ENCODE data around the gene ARHGAP45. TPM values are rescaled to one million over a fixed set of nuclear protein-coding genes. Genes with fewer than 3 reads are reported as not detected.
"Not testable (repeated sequence)": the region's sequence is repeated elsewhere in the genome, so short reads cannot be mapped to it uniquely, and the experiment has no call there.

Gene ARHGAP45
- polyA plus RNA-seq, 2 of the 4 experiments (the other 2 are of a cell fraction), result 1.2 to 1.9 TPM

DNA sequence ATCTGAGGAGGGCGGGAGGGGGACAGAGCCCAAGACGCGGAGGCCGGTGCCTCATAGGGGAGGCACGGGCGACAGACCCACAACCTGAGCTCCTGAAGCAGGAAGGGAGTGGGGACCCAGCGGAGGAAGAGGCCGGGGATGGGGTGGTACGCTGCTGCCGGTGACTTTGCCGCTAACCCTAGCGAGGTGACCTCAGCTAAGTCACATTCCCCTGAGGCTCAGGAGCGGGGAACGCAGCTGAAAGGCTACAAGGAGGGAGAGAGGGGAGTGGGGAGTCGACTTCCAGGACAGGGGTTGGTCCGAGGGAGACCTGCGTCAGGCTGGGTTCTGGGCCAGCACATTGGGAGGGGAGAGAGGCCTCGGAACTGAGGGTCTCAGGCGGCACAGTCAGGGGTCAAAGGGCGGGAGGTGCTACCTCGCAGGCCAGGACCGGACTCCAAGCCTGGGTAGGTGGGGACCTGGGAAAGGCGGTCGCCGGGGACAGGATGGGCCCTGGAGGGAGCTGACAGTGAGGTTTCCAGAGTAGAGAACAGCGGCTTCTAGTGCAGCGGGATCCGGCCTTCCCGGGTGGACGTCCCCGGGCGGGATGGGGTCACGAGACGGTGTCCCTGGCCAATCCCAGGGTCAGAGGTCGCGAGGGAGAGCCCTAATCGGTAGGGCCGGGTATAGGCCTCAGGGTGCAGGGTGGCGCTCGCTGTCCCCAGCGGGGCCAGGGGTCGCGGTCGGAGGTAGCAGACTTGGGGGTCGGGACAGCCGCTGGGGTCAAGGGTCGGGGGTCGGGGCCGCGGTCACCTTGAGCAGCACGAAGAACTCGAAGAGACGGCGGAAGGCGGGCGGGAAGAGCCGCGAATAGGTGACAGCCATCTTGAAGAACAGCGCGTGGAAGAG is 46.7 kb upstream of the ARHGAP45 start:
- H3K9me3 ChIP-seq, result no peaks in the 10 kb centered on the region
- POLR2A ChIA-PET, result interaction anchor here (1.0 kb wide), 1 partner anchor 84 kb away, joined by 3 read pairs; the partner anchor contains the start of gene GPX4
- H3K4me3 ChIP-seq, result peak overlapping the region; percentile 81
- CTCF ChIA-PET, result interaction anchor here (1.1 to 1.5 kb wide), 3 partner anchors 10 to 224 kb away, joined by 3 to 4 read pairs (median 3); no protein-coding TSS in a partner anchor
- WGBS (ENCODE audit: missing lambda C conversion rate), result 4% methylated on average over 39 of the region's 60 CpGs
- FAIRE-seq (no peak), ATAC-seq (no peak), DNase-seq (ENCODE audit: low read depth in 1 of 2, low spot score in 1 of 2) (no peak)
- H3K27ac ChIP-seq, result peak overlapping the region; percentile 95 to 98
- 0 out of 2 replicates have a peak, but pooled peaks have one; percentile 20 for TF ChIP-seq KDM5A (IDR thresholded peaks at IDR 0.05)
- TF ChIP-seq, protein P1, sequence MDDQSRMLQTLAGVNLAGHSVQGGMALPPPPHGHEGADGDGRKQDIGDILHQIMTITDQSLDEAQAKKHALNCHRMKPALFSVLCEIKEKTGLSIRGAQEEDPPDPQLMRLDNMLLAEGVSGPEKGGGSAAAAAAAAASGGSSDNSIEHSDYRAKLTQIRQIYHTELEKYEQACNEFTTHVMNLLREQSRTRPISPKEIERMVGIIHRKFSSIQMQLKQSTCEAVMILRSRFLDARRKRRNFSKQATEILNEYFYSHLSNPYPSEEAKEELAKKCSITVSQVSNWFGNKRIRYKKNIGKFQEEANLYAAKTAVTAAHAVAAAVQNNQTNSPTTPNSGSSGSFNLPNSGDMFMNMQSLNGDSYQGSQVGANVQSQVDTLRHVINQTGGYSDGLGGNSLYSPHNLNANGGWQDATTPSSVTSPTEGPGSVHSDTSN (IDR thresholded peaks at IDR 0.05), result no peak
- TF ChIP-seq, protein P2, sequence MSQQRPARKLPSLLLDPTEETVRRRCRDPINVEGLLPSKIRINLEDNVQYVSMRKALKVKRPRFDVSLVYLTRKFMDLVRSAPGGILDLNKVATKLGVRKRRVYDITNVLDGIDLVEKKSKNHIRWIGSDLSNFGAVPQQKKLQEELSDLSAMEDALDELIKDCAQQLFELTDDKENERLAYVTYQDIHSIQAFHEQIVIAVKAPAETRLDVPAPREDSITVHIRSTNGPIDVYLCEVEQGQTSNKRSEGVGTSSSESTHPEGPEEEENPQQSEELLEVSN (IDR thresholded peaks at IDR 0.05; ENCODE audit: borderline replicate concordance, low read depth), result 0 out of 2 replicates have a peak, but pooled peaks have one; percentile 2
- 0 out of 2 replicates have a peak, but pooled peaks have one; percentile 25 for TF ChIP-seq PHF8 (IDR thresholded peaks at IDR 0.05; ENCODE audit: borderline replicate concordance, low read depth)
- peaks cover 38% of the 10 kb centered on the region for H3K4me1 ChIP-seq
- H3K4me2 ChIP-seq, result peak overlapping the region; percentile 92

DNA sequence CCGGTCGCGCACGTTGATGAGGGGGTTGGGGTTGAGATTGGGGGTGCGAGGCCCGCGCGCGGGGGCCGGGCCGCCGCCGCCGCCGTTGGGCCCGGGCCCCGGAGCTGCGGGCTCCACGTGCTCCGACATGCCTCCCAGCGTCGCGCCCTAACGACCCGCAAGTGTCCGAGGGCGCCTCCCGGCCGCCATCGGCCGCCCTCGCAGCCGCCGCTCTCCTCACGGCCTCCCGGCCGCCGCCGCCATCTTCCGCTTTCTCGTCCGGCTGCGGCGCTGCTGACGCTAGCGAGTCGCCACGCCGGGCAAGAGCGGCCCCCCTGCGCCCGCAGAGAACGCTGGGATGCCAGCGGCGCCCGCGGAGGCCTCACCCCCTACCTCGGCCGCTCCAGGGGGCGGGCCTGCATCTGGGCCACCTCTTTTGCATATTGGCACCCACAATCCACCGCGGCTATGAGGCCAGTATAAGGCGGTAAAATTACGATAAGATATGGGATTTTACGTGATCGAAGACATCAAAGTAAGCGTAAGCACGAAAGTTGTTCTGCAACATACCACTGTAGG is 46.0 kb upstream of the ARHGAP45 start, which contains the start of gene TMEM259:
Gene TMEM259, minus strand, starts transcription at position 256 of the 558 bp plus-strand sequence. Its CDS starts 127 bp downstream, at position 129.
- POLR2A ChIA-PET, result interaction anchor here (0.6 to 1.5 kb wide), 6 partner anchors 19 to 248 kb away, joined by 3 to 5 read pairs (median 3); partner anchors contain the start of genes ABCA7, CIRBP, GPX4 and WDR18
- no peak for FAIRE-seq

DNA sequence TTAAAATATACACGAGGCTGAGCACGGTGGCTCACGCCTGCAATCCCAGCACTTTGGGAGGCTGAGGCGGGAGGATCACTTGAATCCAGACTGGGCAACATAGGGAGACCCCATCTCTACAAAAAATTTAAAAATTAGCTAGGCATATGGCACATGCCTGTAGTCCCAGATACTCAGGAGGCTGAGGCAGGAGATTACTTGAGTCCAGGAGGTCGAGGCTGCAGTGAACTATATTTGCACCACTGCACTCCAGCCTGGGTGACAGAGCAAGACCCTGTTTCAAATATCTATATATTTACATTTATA is 43.1 kb upstream of the ARHGAP45 start:
- not testable (repeated sequence) for FAIRE-seq; ATAC-seq; H3K27ac ChIP-seq; DNase-seq (ENCODE audit: low read depth in 1 of 2, low spot score in 1 of 2); H3K4me3 ChIP-seq; H3K4me1 ChIP-seq; H3K9me3 ChIP-seq; H3K4me2 ChIP-seq
- CTCF ChIA-PET, result interaction anchor here (0.6 to 1.2 kb wide), 3 partner anchors 17 to 217 kb away, joined by 3 to 4 read pairs (median 3); no protein-coding TSS in a partner anchor
- POLR2A ChIA-PET, result interaction anchor here (0.7 kb wide), 1 partner anchor 1008 kb away, joined by 3 read pairs; no protein-coding TSS in a partner anchor
- 73% methylated on average over 5 of the region's 5 CpGs for WGBS (ENCODE audit: missing lambda C conversion rate)

More for the DNA sequence above, 46.0 kb upstream of the ARHGAP45 start, which contains the start of gene TMEM259:
- H3K4me2 ChIP-seq, result peak within 1 kb of the TSS; percentile 92
- H3K27ac ChIP-seq, result peak within 1 kb of the TSS; percentile 95 to 98
- DNase-seq (ENCODE audit: low read depth in 1 of 2, low spot score in 1 of 2), result peak; percentile 75 to 96
- CTCF ChIA-PET, result interaction anchor here (1.1 to 1.3 kb wide), 2 partner anchors 11 to 35 kb away, joined by 3 to 4 read pairs; no protein-coding TSS in a partner anchor
- H3K9me3 ChIP-seq, result no peaks in the 10 kb centered on the region
- peak within 1 kb of the TSS; percentile 81 for H3K4me3 ChIP-seq
- 2% methylated on average over 8 of the region's 68 CpGs for WGBS (ENCODE audit: missing lambda C conversion rate)
- TF ChIP-seq TFCP2L1 (CRISPR knock-in tag; IDR thresholded peaks at IDR 0.05) (no peak), PHF8 (IDR thresholded peaks at IDR 0.05; ENCODE audit: borderline replicate concordance, low read depth) (0 out of 2 replicates have a peak, but pooled peaks have one; percentile 1), RFX5 (IDR thresholded peaks at IDR 0.05) (no peak), POLR2A (IDR thresholded peaks at IDR 0.05; ENCODE audit: low read length) (peak; percentile 54), FOXS1 (CRISPR knock-in tag; IDR thresholded peaks at IDR 0.05) (no peak), POLR2AphosphoS2 (conservative IDR thresholded peaks at IDR 0.05; ENCODE audit: low read length) (no peak), ZNF302 (CRISPR knock-in tag; IDR thresholded peaks at IDR 0.05) (no peak), JUN (IDR thresholded peaks at IDR 0.05) (peak; percentile 47 to 77; a peak in 4 of 5 replicates), SREBF2 (IDR thresholded peaks at IDR 0.05) (no peak), MAFK (IDR thresholded peaks at IDR 0.05; ENCODE audit: partially characterized antibody) (peak; percentile 10)
- TF ChIP-seq, protein P1 (IDR thresholded peaks at IDR 0.05), result 0 out of 2 replicates have a peak, but pooled peaks have one; percentile 10
- TF ChIP-seq, protein P3, sequence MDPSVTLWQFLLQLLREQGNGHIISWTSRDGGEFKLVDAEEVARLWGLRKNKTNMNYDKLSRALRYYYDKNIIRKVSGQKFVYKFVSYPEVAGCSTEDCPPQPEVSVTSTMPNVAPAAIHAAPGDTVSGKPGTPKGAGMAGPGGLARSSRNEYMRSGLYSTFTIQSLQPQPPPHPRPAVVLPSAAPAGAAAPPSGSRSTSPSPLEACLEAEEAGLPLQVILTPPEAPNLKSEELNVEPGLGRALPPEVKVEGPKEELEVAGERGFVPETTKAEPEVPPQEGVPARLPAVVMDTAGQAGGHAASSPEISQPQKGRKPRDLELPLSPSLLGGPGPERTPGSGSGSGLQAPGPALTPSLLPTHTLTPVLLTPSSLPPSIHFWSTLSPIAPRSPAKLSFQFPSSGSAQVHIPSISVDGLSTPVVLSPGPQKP (IDR thresholded peaks at IDR 0.05; ENCODE audit: low read depth, low read length), result no peak
- TF ChIP-seq, protein P4, sequence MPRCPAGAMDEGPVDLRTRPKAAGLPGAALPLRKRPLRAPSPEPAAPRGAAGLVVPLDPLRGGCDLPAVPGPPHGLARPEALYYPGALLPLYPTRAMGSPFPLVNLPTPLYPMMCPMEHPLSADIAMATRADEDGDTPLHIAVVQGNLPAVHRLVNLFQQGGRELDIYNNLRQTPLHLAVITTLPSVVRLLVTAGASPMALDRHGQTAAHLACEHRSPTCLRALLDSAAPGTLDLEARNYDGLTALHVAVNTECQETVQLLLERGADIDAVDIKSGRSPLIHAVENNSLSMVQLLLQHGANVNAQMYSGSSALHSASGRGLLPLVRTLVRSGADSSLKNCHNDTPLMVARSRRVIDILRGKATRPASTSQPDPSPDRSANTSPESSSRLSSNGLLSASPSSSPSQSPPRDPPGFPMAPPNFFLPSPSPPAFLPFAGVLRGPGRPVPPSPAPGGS (IDR thresholded peaks at IDR 0.05), result 0 out of 3 replicates have a peak, but pooled peaks have one; percentile 29
- ATAC-seq, result peak; percentile 88 to 89
- H3K4me1 ChIP-seq, result peaks cover 38% of the 10 kb centered on the region

All from A549 (cell line).